Measurements from ENCODE around the gene MPEG1.

MPEG1 gene

DNA sequence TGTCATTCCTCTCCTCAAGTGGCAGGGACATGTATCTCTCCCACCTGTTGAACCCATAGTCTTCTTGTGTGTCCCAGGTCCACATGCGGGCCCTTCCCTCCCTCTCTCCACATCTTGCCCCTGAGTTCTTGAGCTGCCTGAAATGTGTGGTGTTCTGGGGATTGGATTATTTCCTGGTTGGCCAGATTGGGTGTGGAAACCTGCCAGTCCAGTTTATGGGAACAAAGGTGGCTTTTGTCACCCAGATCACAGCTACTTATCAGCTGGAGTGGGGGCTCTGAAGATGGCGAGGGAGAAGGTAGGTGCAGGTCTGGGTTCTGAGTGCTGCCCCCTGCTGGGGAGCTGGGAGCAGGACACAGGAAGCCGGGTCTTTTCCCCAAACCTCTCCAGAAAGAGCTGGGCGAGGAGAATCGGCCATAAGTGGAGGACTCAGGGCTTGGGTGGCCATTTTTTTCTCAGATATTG lies 26.6 kb downstream of the MPEG1 start:
- H2AK5ac ChIP-seq (ENCODE audit: low read length), result no peak overlapping the region
- H3K4ac ChIP-seq (ENCODE audit: low read depth, low read length), result no peak overlapping the region
- no peaks in the 10 kb centered on the region for H3K79me1 ChIP-seq (ENCODE audit: low read length)
- no peak overlapping the region for H3K4me3 ChIP-seq (ENCODE audit: low read length)
- H3K36me3 ChIP-seq (ENCODE audit: control insufficient read depth, insufficient read depth, low read length), result no peaks in the 10 kb centered on the region
- H2BK15ac ChIP-seq (replicated peaks; ENCODE audit: low read depth), result no peak overlapping the region
- no peaks in the 10 kb centered on the region for H3K27me3 ChIP-seq (ENCODE audit: insufficient read depth, low read length, poor library complexity)
- no peak overlapping the region for H3K27ac ChIP-seq (ENCODE audit: low read depth, low read length)
- H3K18ac ChIP-seq (ENCODE audit: low read length), result no peak overlapping the region
- no peak overlapping the region for H3K4me2 ChIP-seq (ENCODE audit: low read length)
- no peak overlapping the region for H3K9ac ChIP-seq (ENCODE audit: low read length)
- H4K5ac ChIP-seq (ENCODE audit: low read length), result no peak overlapping the region
- no peak overlapping the region for H3K56ac ChIP-seq (ENCODE audit: low read length)
- no peak overlapping the region for H2BK120ac ChIP-seq (ENCODE audit: low read depth, low read length)
- DNase-seq, result peak; percentile 73
- H3K23ac ChIP-seq (ENCODE audit: low read length), result no peak overlapping the region
- no peaks in the 10 kb centered on the region for H3K79me2 ChIP-seq (ENCODE audit: control insufficient read depth, insufficient read depth, low read length)
- no peaks in the 10 kb centered on the region for H3K4me1 ChIP-seq (ENCODE audit: control insufficient read depth, low read depth, low read length)
- WGBS (ENCODE audit: extremely low coverage, insufficient coverage, low lambda C conversion rate), result no CpG with 5 or more reads among the region's 5 CpGs
- H4K8ac ChIP-seq (ENCODE audit: low read depth, low read length), result no peak overlapping the region
- H2BK5ac ChIP-seq (ENCODE audit: low read length), result no peak overlapping the region

DNA sequence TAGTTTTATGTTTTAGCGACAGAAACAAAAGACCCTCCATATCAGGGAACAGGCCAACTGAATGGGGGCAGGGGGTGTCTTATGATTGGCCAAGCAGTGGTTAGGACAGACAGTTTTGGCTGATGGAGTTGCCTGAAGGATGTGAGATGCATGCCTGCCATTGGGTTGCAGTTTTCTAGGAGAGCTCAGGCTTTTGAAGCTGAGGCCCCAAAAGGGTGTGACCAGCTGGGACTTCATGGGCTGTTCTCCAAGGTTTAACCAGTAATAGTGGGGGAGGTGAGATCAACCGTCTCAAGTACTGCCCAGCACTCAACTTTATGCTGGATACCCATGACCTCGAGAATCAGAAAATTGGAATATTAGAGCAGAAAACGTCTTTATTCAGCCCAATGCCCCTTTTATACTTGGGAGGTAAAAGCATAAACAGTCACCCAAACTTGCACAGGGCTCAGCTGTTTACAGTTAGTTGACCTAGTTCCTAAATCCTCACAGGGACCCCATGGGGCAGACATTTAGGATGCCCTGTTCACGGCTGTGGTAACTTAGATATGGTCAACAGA lies 27.3 kb downstream of the MPEG1 start:
- Histone ChIP-seq H3K79me2 (ENCODE audit: control insufficient read depth, insufficient read depth, low read length) (no peaks in the 10 kb centered on the region), H2BK120ac (ENCODE audit: low read depth, low read length) (no peak overlapping the region), H4K8ac (ENCODE audit: low read depth, low read length) (no peak overlapping the region), H3K18ac (ENCODE audit: low read length) (no peak overlapping the region), H3K4me3 (ENCODE audit: low read length) (no peak overlapping the region), H3K4me2 (ENCODE audit: low read length) (no peak overlapping the region), H3K27ac (ENCODE audit: low read depth, low read length) (no peak overlapping the region), H3K56ac (ENCODE audit: low read length) (no peak overlapping the region), H3K4me1 (ENCODE audit: control insufficient read depth, low read depth, low read length) (no peaks in the 10 kb centered on the region), H3K23ac (ENCODE audit: low read length) (no peak overlapping the region), H4K5ac (ENCODE audit: low read length) (no peak overlapping the region), H3K79me1 (ENCODE audit: low read length) (no peaks in the 10 kb centered on the region), H2AK5ac (ENCODE audit: low read length) (no peak overlapping the region), H3K9ac (ENCODE audit: low read length) (no peak overlapping the region), H3K4ac (ENCODE audit: low read depth, low read length) (no peak overlapping the region), H2BK15ac (replicated peaks; ENCODE audit: low read depth) (no peak overlapping the region), H3K27me3 (ENCODE audit: insufficient read depth, low read length, poor library complexity) (no peaks in the 10 kb centered on the region), H3K36me3 (ENCODE audit: control insufficient read depth, insufficient read depth, low read length) (no peaks in the 10 kb centered on the region), H2BK5ac (ENCODE audit: low read length) (no peak overlapping the region)
- no peak for DNase-seq
- WGBS (ENCODE audit: extremely low coverage, insufficient coverage, low lambda C conversion rate), result no CpG with 5 or more reads among the region's 5 CpGs

DNA sequence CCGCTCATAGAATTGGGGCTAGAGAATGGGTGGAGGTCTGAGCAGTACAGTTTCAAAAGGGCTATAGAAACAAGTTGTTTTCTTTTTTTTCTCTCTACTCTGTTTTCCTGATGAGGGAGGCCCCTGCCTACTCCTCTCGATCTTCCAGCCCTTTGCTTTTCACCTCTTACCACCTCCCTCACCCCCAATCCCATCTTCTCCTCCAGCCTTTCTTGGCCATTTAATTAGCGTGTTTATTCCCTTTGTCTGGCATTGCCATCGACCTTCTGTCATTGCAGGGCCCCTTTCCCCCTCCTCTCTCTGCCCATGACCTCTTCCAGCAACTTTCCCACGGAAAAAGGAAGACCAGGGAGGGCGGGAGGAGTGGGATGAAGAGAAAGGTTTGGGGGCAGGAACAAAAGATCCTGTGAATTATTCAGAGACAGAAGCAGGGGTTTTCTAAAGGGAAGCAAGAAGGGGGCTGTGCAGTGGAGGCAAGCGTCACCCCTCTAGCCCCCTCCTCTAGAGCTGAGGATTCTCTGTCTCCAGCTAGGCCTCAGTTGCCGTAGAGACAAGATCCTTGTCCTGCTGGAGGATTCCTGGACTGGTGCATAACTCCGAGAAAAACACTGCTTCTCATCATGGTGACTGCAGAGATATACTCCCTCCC lies 27.9 kb downstream of the MPEG1 start:
- no peak overlapping the region for H4K5ac ChIP-seq (ENCODE audit: low read length)
- no peak overlapping the region for H3K18ac ChIP-seq (ENCODE audit: low read length)
- no peaks in the 10 kb centered on the region for H3K79me2 ChIP-seq (ENCODE audit: control insufficient read depth, insufficient read depth, low read length)
- no peak overlapping the region for H3K4me2 ChIP-seq (ENCODE audit: low read length)
- H3K4ac ChIP-seq (ENCODE audit: low read depth, low read length), result no peak overlapping the region
- H3K36me3 ChIP-seq (ENCODE audit: control insufficient read depth, insufficient read depth, low read length), result no peaks in the 10 kb centered on the region
- no peak overlapping the region for H2AK5ac ChIP-seq (ENCODE audit: low read length)
- no peaks in the 10 kb centered on the region for H3K27me3 ChIP-seq (ENCODE audit: insufficient read depth, low read length, poor library complexity)
- no peak overlapping the region for H2BK120ac ChIP-seq (ENCODE audit: low read depth, low read length)
- no CpG with 5 or more reads among the region's 9 CpGs for WGBS (ENCODE audit: extremely low coverage, insufficient coverage, low lambda C conversion rate)
- H3K23ac ChIP-seq (ENCODE audit: low read length), result no peak overlapping the region
- no peak overlapping the region for H2BK15ac ChIP-seq (replicated peaks; ENCODE audit: low read depth)
- no peak overlapping the region for H3K56ac ChIP-seq (ENCODE audit: low read length)
- H3K9ac ChIP-seq (ENCODE audit: low read length), result no peak overlapping the region
- no peaks in the 10 kb centered on the region for H3K4me1 ChIP-seq (ENCODE audit: control insufficient read depth, low read depth, low read length)
- no peak overlapping the region for H4K8ac ChIP-seq (ENCODE audit: low read depth, low read length)
- DNase-seq, result no peak
- no peak overlapping the region for H2BK5ac ChIP-seq (ENCODE audit: low read length)
- no peaks in the 10 kb centered on the region for H3K79me1 ChIP-seq (ENCODE audit: low read length)
- no peak overlapping the region for H3K27ac ChIP-seq (ENCODE audit: low read depth, low read length)
- H3K4me3 ChIP-seq (ENCODE audit: low read length), result no peak overlapping the region

DNA sequence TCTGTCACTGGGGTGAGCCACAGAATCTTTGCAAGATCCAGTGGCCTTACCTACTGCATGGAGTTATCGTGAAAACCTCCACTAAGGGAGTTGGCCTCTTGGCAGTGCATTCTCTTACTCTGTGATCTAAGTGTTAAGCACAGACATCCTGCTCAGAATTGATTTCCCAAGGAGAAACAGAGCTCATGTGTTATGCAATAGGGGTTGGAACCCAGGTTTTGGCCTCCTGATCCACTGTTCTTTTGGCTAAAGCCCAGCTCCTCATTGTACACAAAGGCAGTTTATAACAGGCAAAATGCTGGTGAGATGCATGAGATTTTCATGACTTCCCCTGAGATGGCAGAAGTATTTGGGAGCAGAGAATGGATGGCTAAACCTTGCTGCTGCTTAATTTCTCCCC lies 29.0 kb downstream of the MPEG1 start:
- Histone ChIP-seq H3K18ac (ENCODE audit: low read length) (no peak overlapping the region), H3K79me1 (ENCODE audit: low read length) (no peaks in the 10 kb centered on the region), H3K23ac (ENCODE audit: low read length) (no peak overlapping the region), H4K5ac (ENCODE audit: low read length) (no peak overlapping the region), H2BK15ac (replicated peaks; ENCODE audit: low read depth) (no peak overlapping the region), H4K8ac (ENCODE audit: low read depth, low read length) (no peak overlapping the region), H3K27me3 (ENCODE audit: insufficient read depth, low read length, poor library complexity) (no peaks in the 10 kb centered on the region), H3K4me2 (ENCODE audit: low read length) (no peak overlapping the region), H3K4me1 (ENCODE audit: control insufficient read depth, low read depth, low read length) (no peaks in the 10 kb centered on the region), H3K27ac (ENCODE audit: low read depth, low read length) (no peak overlapping the region), H2BK120ac (ENCODE audit: low read depth, low read length) (no peak overlapping the region), H3K79me2 (ENCODE audit: control insufficient read depth, insufficient read depth, low read length) (no peaks in the 10 kb centered on the region), H3K56ac (ENCODE audit: low read length) (no peak overlapping the region), H3K36me3 (ENCODE audit: control insufficient read depth, insufficient read depth, low read length) (no peaks in the 10 kb centered on the region), H2BK5ac (ENCODE audit: low read length) (no peak overlapping the region), H3K4me3 (ENCODE audit: low read length) (no peak overlapping the region), H3K4ac (ENCODE audit: low read depth, low read length) (no peak overlapping the region), H3K9ac (ENCODE audit: low read length) (no peak overlapping the region), H2AK5ac (ENCODE audit: low read length) (no peak overlapping the region)
- no peak for DNase-seq
- no CpG with 5 or more reads among the region's 1 CpG for WGBS (ENCODE audit: extremely low coverage, insufficient coverage, low lambda C conversion rate)

DNA sequence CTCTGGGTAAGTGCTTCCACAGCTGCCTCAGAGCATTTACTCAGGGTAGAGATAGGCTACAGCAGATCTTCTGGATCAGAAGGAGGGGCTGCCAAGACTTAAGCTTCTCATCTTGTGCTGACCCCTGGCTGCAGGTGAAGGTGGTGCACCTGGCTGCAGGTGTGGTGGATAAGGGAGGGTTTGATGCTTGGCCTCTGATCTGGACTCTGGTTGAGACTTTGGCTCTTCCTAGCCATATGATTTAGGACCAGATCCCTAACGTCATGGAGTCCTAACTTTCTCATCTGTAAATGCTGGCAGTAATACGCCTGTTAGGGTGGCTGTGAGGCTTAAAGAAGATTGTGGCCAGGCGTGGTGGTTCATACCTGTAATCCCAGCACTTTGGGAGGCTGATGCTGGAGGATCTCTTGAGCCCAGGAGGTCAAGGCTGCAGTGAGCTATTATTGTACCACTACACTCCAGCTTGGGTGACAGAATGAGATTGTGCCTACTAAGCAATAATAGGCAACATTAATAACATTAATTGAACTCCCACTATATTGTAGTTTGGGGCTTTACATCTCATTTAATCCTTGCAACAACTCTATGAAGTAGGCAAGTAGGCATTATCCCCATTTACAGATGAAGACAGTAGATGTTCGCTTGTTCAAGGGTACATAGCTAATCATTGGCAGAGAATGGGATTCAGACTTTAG lies 30.1 kb downstream of the MPEG1 start:
- Histone ChIP-seq H4K5ac (ENCODE audit: low read length) (no peak overlapping the region), H2BK5ac (ENCODE audit: low read length) (no peak overlapping the region), H2BK15ac (replicated peaks; ENCODE audit: low read depth) (no peak overlapping the region), H3K4me1 (ENCODE audit: control insufficient read depth, low read depth, low read length) (no peaks in the 10 kb centered on the region), H3K23ac (ENCODE audit: low read length) (no peak overlapping the region), H3K36me3 (ENCODE audit: control insufficient read depth, insufficient read depth, low read length) (no peaks in the 10 kb centered on the region), H3K4me2 (ENCODE audit: low read length) (no peak overlapping the region), H3K9ac (ENCODE audit: low read length) (no peak overlapping the region), H4K8ac (ENCODE audit: low read depth, low read length) (no peak overlapping the region), H3K18ac (ENCODE audit: low read length) (no peak overlapping the region), H2AK5ac (ENCODE audit: low read length) (no peak overlapping the region), H3K79me2 (ENCODE audit: control insufficient read depth, insufficient read depth, low read length) (no peaks in the 10 kb centered on the region), H3K4ac (ENCODE audit: low read depth, low read length) (no peak overlapping the region), H3K4me3 (ENCODE audit: low read length) (no peak overlapping the region), H2BK120ac (ENCODE audit: low read depth, low read length) (no peak overlapping the region), H3K27ac (ENCODE audit: low read depth, low read length) (no peak overlapping the region), H3K27me3 (ENCODE audit: insufficient read depth, low read length, poor library complexity) (no peaks in the 10 kb centered on the region), H3K79me1 (ENCODE audit: low read length) (no peaks in the 10 kb centered on the region), H3K56ac (ENCODE audit: low read length) (no peak overlapping the region)
- peak; percentile 88 for DNase-seq
- WGBS (ENCODE audit: extremely low coverage, insufficient coverage, low lambda C conversion rate), result no CpG with 5 or more reads among the region's 4 CpGs
